Ishikawa (cell line): ENCODE data around the gene ADRB2.

Experiments
- RAD21 ChIP-seq: IDR thresholded peaks from 2 replicates; pipeline ENCODE4 v1.6.1; 2012; ENCODE audit warnings: low read depth
- USF1 ChIP-seq: IDR thresholded peaks from 2 replicates; pipeline ENCODE4 v1.6.1; 2012
- TF ChIP-seq, protein P1 (sequence below): IDR thresholded peaks from 2 replicates; pipeline ENCODE4 v1.6.1; 2012; ENCODE audit warnings: low read depth, mild to moderate bottlenecking

DNA sequence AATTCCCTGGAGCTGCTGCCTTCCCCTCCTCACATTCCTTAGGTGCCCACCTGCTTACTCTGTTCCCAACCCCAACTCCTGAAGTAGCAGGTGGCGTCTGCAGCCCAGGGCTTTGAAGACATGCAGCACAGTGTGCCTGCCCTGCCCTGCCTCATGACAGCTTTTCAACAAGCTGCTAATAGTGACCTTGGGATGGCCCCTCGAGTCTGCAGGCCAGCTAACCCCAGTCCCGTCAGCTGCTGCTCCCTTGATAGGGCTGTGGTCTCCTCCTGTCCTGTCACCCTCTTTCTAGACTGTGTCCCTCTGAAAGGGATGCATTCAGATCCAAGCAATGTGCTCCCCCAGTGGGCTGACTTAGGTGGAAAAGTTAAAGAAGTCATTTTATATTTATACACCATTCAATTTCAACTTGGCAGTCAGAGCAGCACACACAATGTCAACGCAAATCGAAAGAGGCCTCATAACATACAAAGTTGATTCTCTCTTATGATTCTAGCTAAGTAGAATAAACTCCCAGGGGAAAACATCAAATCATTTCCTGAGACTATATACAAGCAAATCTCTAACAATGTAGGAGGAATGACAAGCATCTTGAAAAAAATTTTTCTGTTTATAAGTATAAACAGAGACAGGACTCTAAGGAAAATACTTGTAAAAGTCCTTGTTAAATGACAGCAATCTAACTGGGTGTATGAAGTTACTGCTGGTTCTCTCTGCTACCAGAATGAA, 37.9 kb downstream of the ADRB2 start:
- TF ChIP-seq USF1 (no peak), RAD21 (no peak)
- TF ChIP-seq, protein P1, sequence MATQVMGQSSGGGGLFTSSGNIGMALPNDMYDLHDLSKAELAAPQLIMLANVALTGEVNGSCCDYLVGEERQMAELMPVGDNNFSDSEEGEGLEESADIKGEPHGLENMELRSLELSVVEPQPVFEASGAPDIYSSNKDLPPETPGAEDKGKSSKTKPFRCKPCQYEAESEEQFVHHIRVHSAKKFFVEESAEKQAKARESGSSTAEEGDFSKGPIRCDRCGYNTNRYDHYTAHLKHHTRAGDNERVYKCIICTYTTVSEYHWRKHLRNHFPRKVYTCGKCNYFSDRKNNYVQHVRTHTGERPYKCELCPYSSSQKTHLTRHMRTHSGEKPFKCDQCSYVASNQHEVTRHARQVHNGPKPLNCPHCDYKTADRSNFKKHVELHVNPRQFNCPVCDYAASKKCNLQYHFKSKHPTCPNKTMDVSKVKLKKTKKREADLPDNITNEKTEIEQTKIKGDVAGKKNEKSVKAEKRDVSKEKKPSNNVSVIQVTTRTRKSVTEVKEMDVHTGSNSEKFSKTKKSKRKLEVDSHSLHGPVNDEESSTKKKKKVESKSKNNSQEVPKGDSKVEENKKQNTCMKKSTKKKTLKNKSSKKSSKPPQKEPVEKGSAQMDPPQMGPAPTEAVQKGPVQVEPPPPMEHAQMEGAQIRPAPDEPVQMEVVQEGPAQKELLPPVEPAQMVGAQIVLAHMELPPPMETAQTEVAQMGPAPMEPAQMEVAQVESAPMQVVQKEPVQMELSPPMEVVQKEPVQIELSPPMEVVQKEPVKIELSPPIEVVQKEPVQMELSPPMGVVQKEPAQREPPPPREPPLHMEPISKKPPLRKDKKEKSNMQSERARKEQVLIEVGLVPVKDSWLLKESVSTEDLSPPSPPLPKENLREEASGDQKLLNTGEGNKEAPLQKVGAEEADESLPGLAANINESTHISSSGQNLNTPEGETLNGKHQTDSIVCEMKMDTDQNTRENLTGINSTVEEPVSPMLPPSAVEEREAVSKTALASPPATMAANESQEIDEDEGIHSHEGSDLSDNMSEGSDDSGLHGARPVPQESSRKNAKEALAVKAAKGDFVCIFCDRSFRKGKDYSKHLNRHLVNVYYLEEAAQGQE: no peak
